Measurements from ENCODE around the gene TBC1D23.

TBC1D23 gene

GRCh38 chr3:100374521-100374920 is 113.7 kb downstream of the TBC1D23 start:
- Histone ChIP-seq H3K4me3 (ENCODE audit: low read length) (no peak overlapping the region), H3K36me3 (ENCODE audit: insufficient read depth, low read length) (peaks cover 96% of the 10 kb centered on the region), H3K9ac (ENCODE audit: low read depth, low read length) (no peak overlapping the region), H3K4me1 (ENCODE audit: insufficient read depth, low read length) (peaks cover 4% of the 10 kb centered on the region; the same call in 1 of the 2 replicates), H3K27ac (ENCODE audit: low read depth, low read length) (no peak overlapping the region), H3K9me3 (ENCODE audit: insufficient read depth, low read depth, low read length) (no peaks in the 10 kb centered on the region), H3K27me3 (ENCODE audit: insufficient read depth, low read length) (no peaks in the 10 kb centered on the region)

Measured in HUES64 (cell line).